Glomerular visceral epithelial cell (primary cell): Measurements from ENCODE around the gene C16orf78.

Experiments used
- DNase-seq: peaks from one replicate; pipeline ENCODE4 v3.0.0-alpha.2; 2016; ENCODE audit errors: extremely low spot score

Gene C16orf78, protein sequence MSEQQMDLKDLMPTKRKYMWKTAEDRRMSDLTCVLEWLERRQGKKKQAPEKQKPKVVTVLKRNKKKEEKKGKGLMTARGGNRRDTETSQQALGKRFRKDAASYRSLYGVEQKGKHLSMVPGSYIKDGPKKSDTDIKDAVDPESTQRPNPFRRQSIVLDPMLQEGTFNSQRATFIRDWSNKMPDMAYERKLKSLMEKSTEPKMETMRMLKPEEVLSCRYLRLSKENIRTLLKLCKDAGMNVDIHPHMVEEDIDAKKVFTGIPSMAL

DNA sequence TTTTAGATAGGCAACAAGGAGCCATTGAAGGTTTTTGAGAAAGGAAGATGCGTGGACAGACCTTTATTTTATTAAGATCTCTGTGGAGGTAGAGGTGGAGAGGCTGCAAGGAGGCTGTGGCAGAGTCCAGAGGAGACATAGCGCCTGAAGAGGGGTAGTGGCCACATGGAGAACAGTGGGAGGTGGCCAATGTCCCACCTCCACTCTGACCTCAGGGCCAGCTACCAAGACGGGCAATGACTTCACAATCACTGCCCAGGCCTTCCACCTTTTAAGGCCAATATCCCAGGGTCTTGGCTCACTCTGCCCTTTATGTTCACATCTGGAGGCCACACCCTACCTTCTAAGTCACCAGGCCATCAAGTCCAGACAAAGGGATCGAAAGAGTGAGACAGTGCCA lies at the start of gene C16orf78:
Gene C16orf78, plus strand, starts transcription at position 301 of the 400 bp plus-strand sequence. CDS start 136 bp downstream, outside the sequence.
- DNase-seq, result no peak

GRCh38 chr16:49324703-49325102 lies 48.9 kb upstream of the C16orf78 start:
- no peak for DNase-seq

- no peak for DNase-seq
These were observed 46.1 kb upstream of the C16orf78 start for GRCh38 chr16:49327466-49327865.

- no peak for DNase-seq
These were observed 45.3 kb upstream of the C16orf78 start for GRCh38 chr16:49328325-49328724.

- no peak for DNase-seq
These were observed 42.9 kb upstream of the C16orf78 start for GRCh38 chr16:49330562-49331201.

DNA sequence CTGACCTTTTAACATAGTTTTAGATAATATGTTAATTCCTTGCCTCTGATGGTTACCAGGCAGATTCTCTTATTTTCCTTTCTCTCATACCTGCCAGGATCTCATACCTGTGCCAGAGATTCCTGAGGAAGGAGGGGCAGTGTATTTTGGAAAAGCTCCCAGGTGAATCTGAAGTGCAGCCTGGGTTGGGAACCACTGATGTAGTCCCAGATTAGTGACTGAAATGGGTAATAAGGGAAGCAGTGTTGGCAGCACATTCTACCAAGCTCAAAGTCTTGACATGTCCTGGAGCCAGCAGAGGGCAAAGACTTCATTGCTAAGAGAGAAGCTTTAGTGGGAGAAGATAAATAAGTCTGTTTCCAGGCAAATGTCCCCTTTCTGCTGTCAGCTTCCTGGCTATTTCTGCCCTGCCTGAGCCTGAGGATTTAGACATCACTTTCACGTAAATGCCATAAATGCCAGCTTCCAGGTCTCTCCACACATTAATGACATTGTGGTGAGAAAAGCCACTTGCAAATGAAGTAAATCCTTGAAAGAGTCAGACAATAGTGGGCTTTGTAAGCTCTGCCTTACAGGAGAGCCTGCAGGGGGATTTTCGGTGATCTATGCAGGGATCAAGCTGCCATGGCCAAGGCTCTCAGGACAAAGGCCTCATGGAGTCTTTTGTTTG lies 40.9 kb upstream of the C16orf78 start:
- no peak for DNase-seq

GRCh38 chr16:49333259-49333597 lies 40.4 kb upstream of the C16orf78 start:
- no peak for DNase-seq

- no peak for DNase-seq
These were observed 37.8 kb upstream of the C16orf78 start for GRCh38 chr16:49335828-49336227.

GRCh38 chr16:49336581-49336980 lies 37.0 kb upstream of the C16orf78 start:
- no peak for DNase-seq

DNA sequence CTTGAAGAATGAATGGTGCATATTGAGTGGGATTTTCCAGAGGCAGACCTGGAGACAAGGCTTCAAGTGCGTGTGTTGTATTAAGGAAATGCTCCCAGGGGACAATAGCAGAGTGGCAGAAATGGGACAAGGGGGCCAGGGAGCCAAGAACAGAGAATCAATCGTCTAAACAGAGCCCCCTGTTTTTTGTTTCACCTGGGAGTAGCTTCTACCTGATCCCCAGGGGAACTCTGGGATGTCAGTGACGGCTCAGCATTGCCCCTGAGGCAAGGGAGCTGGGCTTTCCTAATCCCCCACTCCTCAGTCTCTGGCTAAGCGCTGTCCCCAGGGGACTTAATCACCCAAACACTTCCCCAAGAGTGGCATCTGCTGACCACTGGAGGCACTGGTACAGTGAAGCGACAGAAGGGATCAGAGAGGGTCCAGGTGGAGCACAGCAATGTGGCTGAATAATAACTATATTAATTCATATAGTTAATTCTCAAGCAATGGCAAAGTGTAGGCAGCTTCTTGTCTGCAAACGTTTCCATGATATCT lies 35.7 kb upstream of the C16orf78 start:
- no peak for DNase-seq

- DNase-seq, result no peak
These were observed 34.9 kb upstream of the C16orf78 start for GRCh38 chr16:49338611-49339265.

GRCh38 chr16:49340466-49340865 lies 33.1 kb upstream of the C16orf78 start:
- DNase-seq, result no peak

- DNase-seq, result no peak
These were observed 31.9 kb upstream of the C16orf78 start for GRCh38 chr16:49341706-49342105.

GRCh38 chr16:49342336-49343265 lies 31.0 kb upstream of the C16orf78 start:
- no peak for DNase-seq

- no peak for DNase-seq
These were observed 30.3 kb upstream of the C16orf78 start for GRCh38 chr16:49343291-49343690.

GRCh38 chr16:49344401-49344800 lies 29.2 kb upstream of the C16orf78 start:
- no peak for DNase-seq

DNA sequence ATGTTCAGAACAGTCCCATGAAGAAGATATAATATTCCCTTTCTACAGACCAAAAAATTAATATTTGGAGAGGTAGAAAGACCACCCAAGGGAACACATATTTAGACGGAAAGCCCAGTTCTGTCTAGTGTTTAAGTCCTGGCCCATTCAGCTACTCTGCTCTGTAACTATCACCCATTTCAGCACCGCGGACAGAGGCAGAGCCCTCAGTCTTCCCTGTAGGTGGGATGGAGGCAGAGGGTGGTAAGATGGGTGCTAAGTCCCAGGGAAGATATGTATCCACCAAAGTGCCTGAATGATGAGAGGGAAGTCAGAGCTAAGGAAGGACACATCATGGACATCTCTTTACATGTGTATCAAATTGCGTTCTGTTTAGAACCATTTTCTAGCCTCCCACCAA lies 27.8 kb upstream of the C16orf78 start:
- no peak for DNase-seq

DNA sequence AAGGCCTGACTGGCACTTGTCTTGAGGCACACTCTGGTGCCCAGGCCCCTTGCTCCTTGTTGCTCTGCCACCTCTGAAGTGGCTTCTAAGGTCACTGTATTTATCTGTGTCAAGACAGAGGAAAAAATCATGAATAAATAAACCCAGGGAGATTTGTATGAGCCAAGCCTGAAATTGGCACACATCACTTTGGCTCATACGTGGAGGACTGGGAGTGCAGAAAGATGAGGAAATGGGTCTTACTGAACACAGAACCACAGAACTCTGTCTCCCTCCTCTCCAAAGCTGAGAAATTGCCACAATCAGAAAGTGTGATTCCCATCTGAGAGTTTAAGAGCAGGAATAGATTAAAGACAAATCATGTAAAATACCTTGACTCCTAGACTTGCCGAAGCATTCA lies 27.1 kb upstream of the C16orf78 start:
- no peak for DNase-seq

- DNase-seq, result no peak
These were observed 26.1 kb upstream of the C16orf78 start for GRCh38 chr16:49347476-49347875.

GRCh38 chr16:49348408-49349176 lies 25.0 kb upstream of the C16orf78 start:
- no peak for DNase-seq
